Heart left ventricle (tissue), 13 donors: ENCODE data around the gene GOLGA2.

ENCODE experiments used
- POLR2A ChIP-seq, 2 donors: fragments of 450-650 bp; IDR thresholded peaks; one replicate each; pipeline ENCODE4 v1.6.1; 2017; ENCODE audit warnings: antibody characterized with exemption in 2 of 2, mild to moderate bottlenecking in 2 of 2, moderate library complexity in 2 of 2
- TF ChIP-seq, protein P1 (sequence below), 12 donors: fragments of 200-600 bp; sonication (generic) in 4 of 12; IDR thresholded peaks; one replicate each; pipeline versions ENCODE4 v1.5.0 to v1.8.0; 2018 to 2022; ENCODE audit warnings: antibody characterized with exemption in 12 of 12, mild to moderate bottlenecking in 5 of 12
- donor health status: ischemic (EF 13 %, LVEDD 7.1; RV severe dilation, severe dysfunction).
- donor health status: DM: no; HTN: yes; CAD: no.
- donor health status: DM: no; HTN: no; CAD: no.
- donor health status: ischemic (EF 25% LVEDD 6.9; RV normal size, moderate dysfunction).
- donor health status: ischemic (EF 25% LVEDD 5.7; RV mildly dilated, moderate dysfunction).
- donor health status: ischemic (EF 35%, LVEDD 5.7; RV mildly dilated, moderate dysfunction).
- donor health status: nonischemic (EF 11% LVEDD 7.7; RV severe dilation, severe dysfunction).
- donor health status: DM: yes; HTN: yes; CAD: no.
- donor health status: PGD.
- donor health status: ischemic (EF 29% LVEDD 5.4; RV normal size, mild dysfunction).
- donor health status: nonischemic (EF 23%, LVEDD 6.1; RV moderate dilation, normal function).

DNA sequence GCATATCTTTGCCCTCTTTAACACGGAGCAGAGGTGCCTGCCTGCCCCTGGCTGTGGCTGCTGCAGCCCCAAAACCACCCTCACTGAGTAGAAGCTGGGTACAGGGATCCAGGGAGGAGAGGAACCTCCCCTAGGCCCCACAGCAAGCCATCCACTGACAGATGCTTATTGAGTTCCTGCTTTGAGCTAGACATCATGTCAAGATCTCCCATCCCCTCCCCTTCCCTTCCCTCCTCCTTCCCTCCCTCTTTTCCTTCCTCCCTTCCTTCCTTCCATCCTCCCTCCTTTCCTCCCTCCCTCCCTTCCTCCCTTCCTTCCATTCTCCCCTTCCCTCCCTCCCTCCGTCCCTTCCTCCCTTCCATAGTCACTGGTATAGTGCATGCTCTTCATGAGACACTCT is 29.3 kb downstream of the GOLGA2 start:
- TF ChIP-seq, protein P1, sequence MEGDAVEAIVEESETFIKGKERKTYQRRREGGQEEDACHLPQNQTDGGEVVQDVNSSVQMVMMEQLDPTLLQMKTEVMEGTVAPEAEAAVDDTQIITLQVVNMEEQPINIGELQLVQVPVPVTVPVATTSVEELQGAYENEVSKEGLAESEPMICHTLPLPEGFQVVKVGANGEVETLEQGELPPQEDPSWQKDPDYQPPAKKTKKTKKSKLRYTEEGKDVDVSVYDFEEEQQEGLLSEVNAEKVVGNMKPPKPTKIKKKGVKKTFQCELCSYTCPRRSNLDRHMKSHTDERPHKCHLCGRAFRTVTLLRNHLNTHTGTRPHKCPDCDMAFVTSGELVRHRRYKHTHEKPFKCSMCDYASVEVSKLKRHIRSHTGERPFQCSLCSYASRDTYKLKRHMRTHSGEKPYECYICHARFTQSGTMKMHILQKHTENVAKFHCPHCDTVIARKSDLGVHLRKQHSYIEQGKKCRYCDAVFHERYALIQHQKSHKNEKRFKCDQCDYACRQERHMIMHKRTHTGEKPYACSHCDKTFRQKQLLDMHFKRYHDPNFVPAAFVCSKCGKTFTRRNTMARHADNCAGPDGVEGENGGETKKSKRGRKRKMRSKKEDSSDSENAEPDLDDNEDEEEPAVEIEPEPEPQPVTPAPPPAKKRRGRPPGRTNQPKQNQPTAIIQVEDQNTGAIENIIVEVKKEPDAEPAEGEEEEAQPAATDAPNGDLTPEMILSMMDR (IDR thresholded peaks at IDR 0.05), result no peak
- TF ChIP-seq POLR2A (IDR thresholded peaks at IDR 0.05), result no peak
